Loucy (cell line): ENCODE results near the gene MSANTD4.
A peak's percentile ranks its signal among the peaks of the same experiment; 100 is the strongest.

Experiments
- H2AFZ ChIP-seq: fragments of 200-600 bp; sonication (generic); 2 replicates; pipeline ENCODE4 v1.6.0; 2016; ENCODE audit warnings: antibody characterized with exemption, mild to moderate bottlenecking, low read length, moderate library complexity
- H3F3A ChIP-seq: fragments of 200-600 bp; 2 replicates; pipeline ENCODE4 v1.6.0; 2016; ENCODE audit warnings: antibody characterized with exemption, low read depth, mild to moderate bottlenecking
- H3K27me3 ChIP-seq: fragments of 200-600 bp; sonication (generic); 2 replicates; pipeline ENCODE4 v1.6.1; 2014; ENCODE audit warnings: low read length, mild to moderate bottlenecking; ENCODE audit not compliant: insufficient read depth, poor library complexity, severe bottlenecking
- H3K36me3 ChIP-seq: fragments of 200-600 bp; sonication (generic); 2 replicates; pipeline ENCODE4 v1.6.1; 2016; ENCODE audit warnings: low read length; ENCODE audit not compliant: insufficient read depth
- H3K4me1 ChIP-seq: fragments of 200-600 bp; sonication (generic); 2 replicates; pipeline ENCODE4 v1.5.1; 2014; ENCODE audit warnings: low read length, mild to moderate bottlenecking; ENCODE audit not compliant: insufficient read depth, poor library complexity, severe bottlenecking
- H3K4me2 ChIP-seq: fragments of 200-600 bp; sonication (generic); 2 replicates; pipeline ENCODE4 v1.6.0; 2014; ENCODE audit warnings: antibody characterized with exemption, low read length, low read depth, mild to moderate bottlenecking; ENCODE audit not compliant: poor library complexity, severe bottlenecking
- H3K4me3 ChIP-seq: fragments of 200-600 bp; sonication (generic); 2 replicates; pipeline ENCODE4 v1.5.1; 2014; ENCODE audit warnings: low read length, mild to moderate bottlenecking, mixed read lengths; ENCODE audit not compliant: poor library complexity, severe bottlenecking
- H3K79me2 ChIP-seq: fragments of 200-600 bp; sonication (generic); 2 replicates; pipeline ENCODE4 v1.6.1; 2014; ENCODE audit warnings: low read length; ENCODE audit not compliant: insufficient read depth
- H3K9ac ChIP-seq: fragments of 200-600 bp; sonication (generic); 2 replicates; pipeline ENCODE4 v1.6.0; 2014; ENCODE audit warnings: mild to moderate bottlenecking, low read depth, low read length, moderate library complexity; ENCODE audit not compliant: poor library complexity, severe bottlenecking
- H3K9me2 ChIP-seq: fragments of 200-600 bp; sonication (generic); replicated peaks from 2 replicates; pipeline ENCODE4 v1.6.1; 2016; ENCODE audit warnings: low read depth, low read length, mixed read lengths
- H3K9me3 ChIP-seq: fragments of 200-600 bp; sonication (generic); 2 replicates; pipeline ENCODE4 v1.6.1; 2014; ENCODE audit warnings: mild to moderate bottlenecking, antibody characterized with exemption, low read length, low read depth; ENCODE audit not compliant: insufficient read depth
- H4K20me1 ChIP-seq: fragments of 200-600 bp; sonication (generic); 2 replicates; pipeline ENCODE4 v1.6.0; 2014; ENCODE audit warnings: antibody characterized with exemption, low read length, mild to moderate bottlenecking; ENCODE audit not compliant: insufficient read depth, poor library complexity, severe bottlenecking
- CTCF ChIP-seq: fragments of 200-600 bp; sonication (generic); conservative IDR thresholded peaks from 2 replicates; pipeline ENCODE4 v1.5.1; 2014; ENCODE audit warnings: mild to moderate bottlenecking, antibody characterized with exemption, low read length
- EZH2phosphoT487 ChIP-seq: fragments of 200-600 bp; IDR thresholded peaks from 2 replicates; pipeline ENCODE4 v1.6.1; 2018; ENCODE audit warnings: antibody characterized with exemption, mild to moderate bottlenecking, moderate library complexity, borderline replicate concordance

Gene MSANTD4

GRCh38 chr11:106031202-106031810 lies 9.3 kb upstream of the MSANTD4 start:
- no peaks in the 10 kb centered on the region for H3K4me1 ChIP-seq
- no peak overlapping the region for H2AFZ ChIP-seq
- no peaks in the 10 kb centered on the region for H3K79me2 ChIP-seq
- no peak overlapping the region for H3K4me2 ChIP-seq
- H3F3A ChIP-seq: no peaks in the 10 kb centered on the region
- no peaks in the 10 kb centered on the region for H3K9me2 ChIP-seq
- H4K20me1 ChIP-seq: no peaks in the 10 kb centered on the region
- no peaks in the 10 kb centered on the region for H3K36me3 ChIP-seq
- H3K27me3 ChIP-seq: peaks cover 41% of the 10 kb centered on the region
- no peak overlapping the region for H3K9ac ChIP-seq
- no peak overlapping the region for H3K4me3 ChIP-seq
- H3K9me3 ChIP-seq: no peaks in the 10 kb centered on the region
- TF ChIP-seq CTCF: no peak
- no peak for TF ChIP-seq EZH2phosphoT487

GRCh38 chr11:106030609-106031008 lies 8.6 kb upstream of the MSANTD4 start:
- H4K20me1 ChIP-seq: no peaks in the 10 kb centered on the region

GRCh38 chr11:106022795-106023275 lies 795 bp upstream of the MSANTD4 start:
- H3K4me2 ChIP-seq: peak overlapping the region; percentile 66
- peak overlapping the region; percentile 91 for H2AFZ ChIP-seq
- peaks cover 33% of the 10 kb centered on the region for H4K20me1 ChIP-seq
- peak overlapping the region; percentile 96 for H3K4me3 ChIP-seq
- TF ChIP-seq EZH2phosphoT487: no peak
- TF ChIP-seq CTCF: no peak
- H3K36me3 ChIP-seq: no peaks in the 10 kb centered on the region
- peaks cover 41% of the 10 kb centered on the region for H3K79me2 ChIP-seq
- no peaks in the 10 kb centered on the region for H3K9me2 ChIP-seq
- H3K27me3 ChIP-seq: peaks cover 32% of the 10 kb centered on the region
- H3K4me1 ChIP-seq: peaks cover 44% of the 10 kb centered on the region
- no peaks in the 10 kb centered on the region for H3K9me3 ChIP-seq
- peak overlapping the region; percentile 49 for H3K9ac ChIP-seq
- no peaks in the 10 kb centered on the region for H3F3A ChIP-seq

More at GRCh38 chr11:106030609-106031008, 8.6 kb upstream of the MSANTD4 start:
- Histone ChIP-seq H3K9me3 (no peaks in the 10 kb centered on the region), H3K4me1 (no peaks in the 10 kb centered on the region), H3K4me2 (no peak overlapping the region), H3K79me2 (no peaks in the 10 kb centered on the region), H3K9ac (no peak overlapping the region), H3F3A (no peaks in the 10 kb centered on the region), H3K36me3 (no peaks in the 10 kb centered on the region), H3K9me2 (no peaks in the 10 kb centered on the region), H2AFZ (no peak overlapping the region), H3K4me3 (no peak overlapping the region), H3K27me3 (peaks cover 47% of the 10 kb centered on the region)
- TF ChIP-seq EZH2phosphoT487 (no peak), CTCF (no peak)
